ENCODE data around the gene CASP10. TPM values are rescaled to one million over a fixed set of nuclear protein-coding genes. Genes with fewer than 3 reads are reported as not detected.

CASP10 gene
- total and polyA plus RNA-seq, 2 of the 8 experiments (the other 6 are each of a cell fraction or from before 2014, with no cell fraction given), result 2.3 to 4.0 TPM

DNA sequence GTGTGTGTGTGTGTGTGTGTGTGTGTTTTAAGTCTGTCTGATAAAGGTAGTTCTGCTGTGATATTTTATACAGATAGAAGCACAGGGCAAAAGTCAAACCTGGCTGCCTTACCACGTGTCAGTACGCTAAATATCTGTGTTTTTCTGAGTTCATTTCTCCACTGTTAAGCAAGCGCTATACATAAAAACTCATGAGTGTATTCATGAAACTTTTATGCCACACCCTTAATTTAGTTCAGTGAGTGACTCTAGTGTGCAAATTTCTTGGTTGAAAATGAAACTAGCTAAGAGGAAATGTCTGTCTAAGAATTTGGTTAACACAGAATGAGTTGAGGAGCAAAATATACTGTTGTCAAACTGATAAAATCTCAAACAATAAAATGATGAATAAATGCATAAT, 11.2 kb downstream of the CASP10 start:
- FAIRE-seq, result no peak
- Histone ChIP-seq H2AFZ (ENCODE audit: low read length) (no peak overlapping the region), H4K8ac (ENCODE audit: extremely low read depth, insufficient read depth, low read length) (no peak overlapping the region), H2BK20ac (ENCODE audit: low read length) (no peak overlapping the region), H2BK12ac (ENCODE audit: low read depth, low read length) (no peak overlapping the region), H3K4me2 (ENCODE audit: insufficient read depth in 1 of 2, low read depth in 2 of 2, low read length in 2 of 2) (no peak overlapping the region), H3K27ac (ENCODE audit: low read depth, low read length) (no peak overlapping the region), H3K79me1 (ENCODE audit: low read depth, low read length) (no peaks in the 10 kb centered on the region), H3K23ac (ENCODE audit: insufficient read length) (no peak overlapping the region), H3K9me3 (ENCODE audit: insufficient read depth in 2 of 2, low read depth in 1 of 2, low read length in 1 of 2) (no peaks in the 10 kb centered on the region), H3K4me3 (ENCODE audit: extremely low read depth in 1 of 4, insufficient read depth in 2 of 4, low read depth in 3 of 4, low read length in 4 of 4) (no peak overlapping the region), H3K9ac (replicated peaks in 1 of 4; ENCODE audit: extremely low read depth in 1 of 4, low read depth in 3 of 4, low read length in 3 of 4) (no peak overlapping the region), H4K5ac (ENCODE audit: insufficient read length, low read depth, low read length) (no peak overlapping the region), H3K14ac (ENCODE audit: insufficient read length) (no peak overlapping the region), H4K91ac (replicated peaks; ENCODE audit: insufficient read length, low read length) (no peak overlapping the region), H2BK15ac (ENCODE audit: low read length) (no peak overlapping the region), H4K20me1 (replicated peaks in 1 of 2; ENCODE audit: control insufficient read depth in 1 of 2, insufficient read depth in 2 of 2, low read length in 2 of 2) (no peaks in the 10 kb centered on the region), H3K4me1 (replicated peaks in 1 of 4; ENCODE audit: control insufficient read depth in 3 of 4, insufficient read depth in 4 of 4, low read length in 3 of 4) (no peaks in the 10 kb centered on the region), H3K18ac (ENCODE audit: extremely low read depth, low read length) (no peak overlapping the region), H2BK5ac (ENCODE audit: low read depth, low read length) (no peak overlapping the region), H2AK5ac (ENCODE audit: low read depth, low read length) (no peak overlapping the region), H3K27me3 (replicated peaks in 1 of 4; ENCODE audit: control insufficient read depth in 3 of 4, extremely low read depth in 1 of 4, insufficient read depth in 3 of 4, low read length in 3 of 4) (no peaks in the 10 kb centered on the region), H3K4ac (replicated peaks; ENCODE audit: insufficient read length, low read depth, low read length) (no peak overlapping the region), H3K79me2 (ENCODE audit: control insufficient read depth in 1 of 2, insufficient read depth in 2 of 2, low read length in 2 of 2) (no peaks in the 10 kb centered on the region), H2BK120ac (replicated peaks; ENCODE audit: low read depth, low read length) (no peak overlapping the region), H3K56ac (replicated peaks; ENCODE audit: insufficient read length, low read depth, low read length) (no peak overlapping the region), H3K23me2 (ENCODE audit: low read depth, low read length) (no peaks in the 10 kb centered on the region; the same call in 1 of the 2 replicates), H3K36me3 (ENCODE audit: control insufficient read depth in 2 of 4, insufficient read depth in 4 of 4, low read length in 3 of 4) (no peaks in the 10 kb centered on the region)
- POLR2A ChIA-PET (ENCODE audit: partially characterized antibody), result no interaction called here
- 94% methylated on average over 3 of the region's 3 CpGs; no CpG with 5 or more reads in 1 of the 2 experiments for WGBS, 2 experiments (ENCODE audit: extremely low coverage in 1 of 2, insufficient coverage in 1 of 2, insufficient read length in 1 of 2, insufficient replicate concordance in 2 of 2, low coverage in 1 of 2, low lambda C conversion rate in 2 of 2, missing lambda C conversion rate in 1 of 2)
- TF ChIP-seq CBX5 (IDR thresholded peaks at IDR 0.05; ENCODE audit: low read depth, low read length), result no peak
- no peak for TF ChIP-seq POLR2AphosphoS5 (IDR thresholded peaks at IDR 0.05; ENCODE audit: low read depth, low read length)
- no peak for TF ChIP-seq ZNF274 (IDR thresholded peaks at IDR 0.05; ENCODE audit: borderline replicate concordance, extremely low read depth, low read length)
- no peak for TF ChIP-seq TAF1 (IDR thresholded peaks at IDR 0.05; ENCODE audit: low read depth, low read length)
- no peak for TF ChIP-seq RXRA (IDR thresholded peaks at IDR 0.05; ENCODE audit: insufficient read depth, low read depth, low read length)
- TF ChIP-seq MAFK (IDR thresholded peaks at IDR 0.05; ENCODE audit: low read depth, low read length), result no peak
- CTCF ChIA-PET (ENCODE audit: partially characterized antibody), result interaction anchor here (1.1 to 3.1 kb wide), 4 partner anchors 8 to 38 kb away, joined by 6 to 11 read pairs (median 8); partner anchors contain the start of gene CASP10
- DNase-seq (ENCODE audit: low read depth in 1 of 2, low spot score in 2 of 2), result no peak

Data from H1 (cell line).